HepG2 (cell line): Measurements from ENCODE around the gene TARBP2. TPM values are rescaled to one million over a fixed set of nuclear protein-coding genes. Genes with fewer than 3 reads are reported as not detected.

Experiments used
- ARID3A ChIP-seq: IDR thresholded peaks from 2 replicates; pipeline ENCODE4 v1.6.1; 2012; ENCODE audit warnings: low read depth, low read length, improper control_type of control experiment
- ASH2L ChIP-seq: fragments of 300-600, 200-600 bp; sonication (generic); IDR thresholded peaks from 2 replicates; pipeline ENCODE4 v1.7.0; 2017; ENCODE audit warnings: low read depth, mild to moderate bottlenecking, moderate library complexity, mixed read lengths, low read length; ENCODE audit not compliant: insufficient read length
- CBFB ChIP-seq: sonication (generic); formaldehyde crosslinking; IDR thresholded peaks from 2 replicates; pipeline ENCODE4 v1.4.0; 2020; ENCODE audit warnings: missing genetic modification reagents
- DMAP1 ChIP-seq: IDR thresholded peaks from 2 replicates; pipeline ENCODE4 v1.6.1; 2016
- EP300 ChIP-seq, 3 experiments: sonication (generic) in 1 of 3; formaldehyde crosslinking in 1 of 3; IDR thresholded peaks; 2 replicates each; pipeline versions ENCODE4 v1.5.1 to v1.6.1; 2011 to 2020; ENCODE audit warnings: low read depth in 2 of 3, low read length in 2 of 3, borderline replicate concordance in 1 of 3, improper control_type of control experiment in 1 of 3, mild to moderate bottlenecking in 1 of 3, missing genetic modification reagents in 1 of 3, moderate library complexity in 1 of 3
- KDM2A ChIP-seq: sonication (generic); formaldehyde crosslinking; IDR thresholded peaks from 2 replicates; pipeline ENCODE4 v1.4.0; 2020; ENCODE audit warnings: low read depth, missing genetic modification reagents, borderline replicate concordance
- MAX ChIP-seq: IDR thresholded peaks from 2 replicates; pipeline ENCODE4 v1.6.1; 2012; ENCODE audit warnings: inconsistent platforms
- MAZ ChIP-seq, 2 experiments: sonication (generic) in 1 of 2; formaldehyde crosslinking in 1 of 2; IDR thresholded peaks; 2 replicates each; pipeline versions ENCODE4 v1.5.0 to v1.6.1; 2012 to 2020; ENCODE audit warnings: low read depth in 2 of 2, mild to moderate bottlenecking in 2 of 2, borderline replicate concordance in 1 of 2, improper control_type of control experiment in 1 of 2, low read length in 1 of 2, missing genetic modification reagents in 1 of 2, moderate library complexity in 1 of 2
- NAIF1 ChIP-seq: sonication (generic); formaldehyde crosslinking; IDR thresholded peaks from 2 replicates; pipeline ENCODE4 v1.5.0; 2020; ENCODE audit warnings: mild to moderate bottlenecking, missing genetic modification reagents, borderline replicate concordance
- NCOR1 ChIP-seq: fragments of 200-600 bp; sonication (generic); IDR thresholded peaks from 2 replicates; pipeline ENCODE4 v1.7.0; 2017; ENCODE audit warnings: antibody characterized with exemption, low read length, borderline replicate concordance
- POLR2A ChIP-seq, 2 experiments: IDR thresholded peaks; 2 replicates each; pipeline ENCODE4 v1.6.1; 2011; ENCODE audit warnings: low read depth in 2 of 2, low read length in 2 of 2, mild to moderate bottlenecking in 1 of 2, moderate library complexity in 1 of 2; ENCODE audit not compliant: insufficient read depth in 1 of 2
- PPARG ChIP-seq: conservative IDR thresholded peaks from 2 replicates; pipeline ENCODE4 v1.6.1; 2016; ENCODE audit warnings: missing biosample characterization, missing genetic modification reagents
- RBM39 ChIP-seq: fragments of 200-400 bp; formaldehyde crosslinking; IDR thresholded peaks from one replicate; pipeline ENCODE4 v1.6.1; 2018; ENCODE audit warnings: antibody characterized with exemption, mild to moderate bottlenecking, low read depth, low read length; ENCODE audit not compliant: poor library complexity, severe bottlenecking
- SMAD9 ChIP-seq: sonication (generic); formaldehyde crosslinking; IDR thresholded peaks from 2 replicates; pipeline ENCODE4 v1.5.1; 2020; ENCODE audit warnings: mild to moderate bottlenecking, missing genetic modification reagents
- WIZ ChIP-seq: sonication (generic); formaldehyde crosslinking; IDR thresholded peaks from 2 replicates; pipeline ENCODE4 v1.5.1; 2020; ENCODE audit warnings: mild to moderate bottlenecking, missing genetic modification reagents
- ZC3H4 ChIP-seq: sonication (generic); formaldehyde crosslinking; IDR thresholded peaks from 2 replicates; pipeline ENCODE4 v1.4.0; 2020; ENCODE audit warnings: missing genetic modification reagents, borderline replicate concordance
- ZKSCAN5 ChIP-seq: sonication (generic); formaldehyde crosslinking; IDR thresholded peaks from 2 replicates; pipeline ENCODE4 v1.5.1; 2020; ENCODE audit warnings: mild to moderate bottlenecking, missing genetic modification reagents
- ZNF225 ChIP-seq: sonication (generic); formaldehyde crosslinking; IDR thresholded peaks from 2 replicates; pipeline ENCODE4 v1.4.0; 2020; ENCODE audit warnings: mild to moderate bottlenecking, missing genetic modification reagents
- ZNF33A ChIP-seq: sonication (generic); formaldehyde crosslinking; IDR thresholded peaks from 2 replicates; pipeline ENCODE4 v1.5.1; 2020; ENCODE audit warnings: missing genetic modification reagents, mild to moderate bottlenecking, moderate library complexity, borderline replicate concordance
- ZNF569 ChIP-seq: sonication (generic); formaldehyde crosslinking; IDR thresholded peaks from 2 replicates; pipeline ENCODE4 v1.5.0; 2020; ENCODE audit warnings: mild to moderate bottlenecking, missing genetic modification reagents, moderate library complexity, borderline replicate concordance
- ZNF644 ChIP-seq: IDR thresholded peaks from 2 replicates; pipeline ENCODE4 v1.6.1; 2016; ENCODE audit warnings: low read depth
- ZNF788 ChIP-seq: sonication (generic); formaldehyde crosslinking; IDR thresholded peaks from 2 replicates; pipeline ENCODE4 v1.5.0; 2020; ENCODE audit warnings: mild to moderate bottlenecking, missing genetic modification reagents, borderline replicate concordance
- ZNF878 ChIP-seq: sonication (generic); formaldehyde crosslinking; IDR thresholded peaks from 2 replicates; pipeline ENCODE4 v1.8.1; 2023; ENCODE audit warnings: mild to moderate bottlenecking, missing genetic modification reagents, moderate library complexity
- polyA plus RNA-seq, 8 experiments: library from polyadenylated mRNA; depleted of rRNA in 3 of 8; stranded (reverse) in 7 of 8; unstranded in 1 of 8; fragments of >200 nt; fragmentation: Illumina TruSeq in 4 of 8; extraction: Trizol in 4 of 8; gene quantifications; 2 replicates each; pipeline versions ENCODE4 v1.2.1 to v1.2.3, GENCODE V29; 2011 to 2016; ENCODE audit warnings: low read depth in 4 of 8, missing spikeins in 1 of 8, mixed read lengths in 1 of 8; ENCODE audit not compliant: insufficient read depth in 1 of 8
- total RNA-seq, 5 experiments: library from RNA; depleted of rRNA; stranded (reverse); fragments of >200 nt; fragmentation: Illumina TruSeq; extraction: Trizol; gene quantifications; 2 replicates each; pipeline ENCODE4 v1.2.3, GENCODE V29; 2016; ENCODE audit warnings: low read depth in 1 of 5
- TF ChIP-seq, protein P1 (sequence below): sonication (generic); formaldehyde crosslinking; IDR thresholded peaks from 2 replicates; pipeline ENCODE4 v1.5.0; 2020; ENCODE audit warnings: missing genetic modification reagents
- TF ChIP-seq, protein P2 (sequence below): sonication (generic); formaldehyde crosslinking; conservative IDR thresholded peaks from 2 replicates; pipeline ENCODE4 v1.8.0; 2022; ENCODE audit warnings: low read depth, missing genetic modification reagents

TARBP2 gene
- total and polyA plus RNA-seq, 2 of the 13 experiments (the other 11 are each of a cell fraction or from before 2014, with no cell fraction given): 47.0 to 55.5 TPM

GRCh38 chr12:53500776-53501614 lies at the start of gene TARBP2 (continued):
- peak; percentile 81 for TF ChIP-seq RBM39
- peak; percentile 52; the same call in 1 of the 2 replicates for TF ChIP-seq ZNF225 (CRISPR knock-in tag)
- TF ChIP-seq ZNF33A (CRISPR knock-in tag): no peak; the same call in 1 of the 2 replicates
- 0 out of 4 replicates have a peak, but pooled peaks of 1 of the 2 experiments have one; percentile 5 for TF ChIP-seq EP300 (IDR thresholded peaks at IDR 0.05; ENCODE audit: low read depth in 2 of 2, low read length in 2 of 2)
- no peak for TF ChIP-seq EP300 (CRISPR knock-in tag; IDR thresholded peaks at IDR 0.05; ENCODE audit: borderline replicate concordance)
- TF ChIP-seq, protein P1, sequence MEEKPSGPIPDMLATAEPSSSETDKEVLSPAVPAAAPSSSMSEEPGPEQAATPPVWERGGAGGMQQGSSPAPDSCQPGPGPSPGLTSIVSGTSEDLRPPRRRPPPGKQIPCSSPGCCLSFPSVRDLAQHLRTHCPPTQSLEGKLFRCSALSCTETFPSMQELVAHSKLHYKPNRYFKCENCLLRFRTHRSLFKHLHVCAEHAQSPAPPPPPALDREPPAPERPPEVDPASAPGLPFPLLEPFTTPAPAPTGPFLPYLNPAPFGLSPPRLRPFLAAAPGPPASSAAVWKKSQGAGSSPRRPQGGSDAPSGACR (CRISPR knock-in tag): peak; percentile 89
- no peak for TF ChIP-seq ARID3A
- TF ChIP-seq, protein P2, sequence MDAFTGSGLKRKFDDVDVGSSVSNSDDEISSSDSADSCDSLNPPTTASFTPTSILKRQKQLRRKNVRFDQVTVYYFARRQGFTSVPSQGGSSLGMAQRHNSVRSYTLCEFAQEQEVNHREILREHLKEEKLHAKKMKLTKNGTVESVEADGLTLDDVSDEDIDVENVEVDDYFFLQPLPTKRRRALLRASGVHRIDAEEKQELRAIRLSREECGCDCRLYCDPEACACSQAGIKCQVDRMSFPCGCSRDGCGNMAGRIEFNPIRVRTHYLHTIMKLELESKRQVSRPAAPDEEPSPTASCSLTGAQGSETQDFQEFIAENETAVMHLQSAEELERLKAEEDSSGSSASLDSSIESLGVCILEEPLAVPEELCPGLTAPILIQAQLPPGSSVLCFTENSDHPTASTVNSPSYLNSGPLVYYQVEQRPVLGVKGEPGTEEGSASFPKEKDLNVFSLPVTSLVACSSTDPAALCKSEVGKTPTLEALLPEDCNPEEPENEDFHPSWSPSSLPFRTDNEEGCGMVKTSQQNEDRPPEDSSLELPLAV (CRISPR knock-in tag): no peak
- peak; percentile 91 for TF ChIP-seq ASH2L
- TF ChIP-seq CBFB (CRISPR knock-in tag): peak; percentile 71
- peak; percentile 84; the same call in 1 of the 2 replicates for TF ChIP-seq ZNF788 (CRISPR knock-in tag)
- no peak for TF ChIP-seq PPARG (CRISPR knock-in tag)
- TF ChIP-seq ZNF569 (CRISPR knock-in tag): no peak
- TF ChIP-seq KDM2A: peak; percentile 94
- peak; percentile 73; the same call in 1 of the 2 replicates for TF ChIP-seq NAIF1 (CRISPR knock-in tag)
- no peak for TF ChIP-seq ZNF644 (CRISPR knock-in tag)
- TF ChIP-seq WIZ (CRISPR knock-in tag): no peak
- TF ChIP-seq DMAP1: peak; percentile 95
- TF ChIP-seq ZKSCAN5 (CRISPR knock-in tag): no peak
- no peak for TF ChIP-seq MAZ (IDR thresholded peaks at IDR 0.05; ENCODE audit: borderline replicate concordance, low read depth, low read length)
- peak; percentile 72 for TF ChIP-seq MAZ (CRISPR knock-in tag; IDR thresholded peaks at IDR 0.05; ENCODE audit: low read depth)
- peak; percentile 91 for TF ChIP-seq MAX
- TF ChIP-seq ZNF878 (CRISPR knock-in tag): 0 out of 2 replicates have a peak, but pooled peaks have one; percentile 38
- TF ChIP-seq SMAD9 (CRISPR knock-in tag): no peak
- TF ChIP-seq ZC3H4: 0 out of 2 replicates have a peak, but pooled peaks have one; percentile 20
- TF ChIP-seq NCOR1: no peak
- peak; percentile 78 to 86 for TF ChIP-seq POLR2A (IDR thresholded peaks at IDR 0.05; ENCODE audit: insufficient read depth in 1 of 2, low read depth in 2 of 2, low read length in 2 of 2)
